Fibroblast of lung (primary cell): Measurements from ENCODE around the gene WWOX. TPM values are rescaled to one million over a fixed set of nuclear protein-coding genes. Genes with fewer than 3 reads are reported as not detected.

Source experiments
- DNase-seq, 2 donors: peaks; one replicate each; pipeline versions ENCODE4 v3.0.0 to v3.0.0-alpha.2; 2010; ENCODE audit warnings: low read depth in 2 of 2
- H2AFZ ChIP-seq: 2 replicates; pipeline ENCODE4 v1.5.1; 2012; ENCODE audit warnings: low read length, control low read depth, inconsistent platforms
- H3K27ac ChIP-seq: 2 replicates; pipeline ENCODE4 v1.5.1; 2011; ENCODE audit warnings: low read length, control low read depth; ENCODE audit not compliant: insufficient read depth
- H3K27me3 ChIP-seq: 2 replicates; pipeline ENCODE4 v1.5.1; 2011; ENCODE audit warnings: mild to moderate bottlenecking, low read length; ENCODE audit not compliant: control insufficient read depth, insufficient read depth
- H3K36me3 ChIP-seq: 2 replicates; pipeline ENCODE4 v1.5.1; 2011; ENCODE audit warnings: low read length; ENCODE audit not compliant: control insufficient read depth, insufficient read depth
- H3K4me1 ChIP-seq: 2 replicates; pipeline ENCODE4 v1.5.1; 2011; ENCODE audit warnings: low read length; ENCODE audit not compliant: control insufficient read depth, insufficient read depth; ENCODE audit errors: extremely low read depth
- H3K4me2 ChIP-seq: 2 replicates; pipeline ENCODE4 v1.5.1; 2011; ENCODE audit warnings: low read length, control low read depth; ENCODE audit not compliant: insufficient read depth; ENCODE audit errors: extremely low read depth
- H3K4me3 ChIP-seq, 4 experiments: fragments of 200-600 bp in 1 of 4; sonication (generic) in 1 of 4; replicated peaks in 1 of 4; 2 replicates each; pipeline ENCODE4 v1.5.1; 2011 to 2016; ENCODE audit warnings: low read length in 4 of 4, low read depth in 3 of 4, mild to moderate bottlenecking in 3 of 4, control low read depth in 2 of 4, inconsistent platforms in 1 of 4, mixed read lengths in 1 of 4; ENCODE audit not compliant: insufficient read depth in 1 of 4; ENCODE audit errors: control extremely low read depth in 1 of 4
- H3K79me2 ChIP-seq: 2 replicates; pipeline ENCODE4 v1.5.1; 2012; ENCODE audit warnings: mild to moderate bottlenecking, low read length, inconsistent platforms; ENCODE audit not compliant: control insufficient read depth, insufficient read depth
- H3K9ac ChIP-seq: 2 replicates; pipeline ENCODE4 v1.5.1; 2011; ENCODE audit warnings: mild to moderate bottlenecking, low read length, control low read depth; ENCODE audit not compliant: insufficient read depth
- H3K9me3 ChIP-seq: 2 replicates; pipeline ENCODE4 v1.5.1; 2012; ENCODE audit warnings: low read depth, low read length; ENCODE audit not compliant: control insufficient read depth, insufficient read depth
- H4K20me1 ChIP-seq: 2 replicates; pipeline ENCODE4 v1.5.1; 2011; ENCODE audit warnings: low read length; ENCODE audit not compliant: control insufficient read depth, insufficient read depth; ENCODE audit errors: extremely low read depth
- EZH2 ChIP-seq: IDR thresholded peaks from 2 replicates; pipeline ENCODE4 v1.5.1; 2012; ENCODE audit warnings: low read length, control low read depth, mild to moderate bottlenecking; ENCODE audit errors: missing control alignments
- polyA plus RNA-seq, 2 donors: library from polyadenylated mRNA; depleted of rRNA in 1 of 2; stranded (reverse) in 1 of 2; unstranded in 1 of 2; fragments of >200 nt; gene quantifications; 2 replicates each; pipeline ENCODE4 v1.2.1, GENCODE V29; 2011 to 2012; ENCODE audit warnings: missing spikeins in 1 of 2
- total RNA-seq: library from RNA; depleted of rRNA; stranded (reverse); fragments of >200 nt; gene quantifications from 2 replicates; pipeline ENCODE4 v1.2.1, GENCODE V29; 2014
- TF ChIP-seq, protein P1 (sequence below), 2 donors: IDR thresholded peaks in 1 of 2; conservative IDR thresholded peaks in 1 of 2; 1 replicate in 1 of 2; 2 replicates in 1 of 2; pipeline ENCODE4 v1.5.1; 2011 to 2012; ENCODE audit warnings: low read length in 2 of 2, control low read depth in 1 of 2, inconsistent platforms in 1 of 2, low read depth in 1 of 2, mild to moderate bottlenecking in 1 of 2

WWOX gene
- total and polyA plus RNA-seq, 2 donors (not counting 1 experiment from before 2014, with no cell fraction given): 5.6 to 16.3 TPM

DNA sequence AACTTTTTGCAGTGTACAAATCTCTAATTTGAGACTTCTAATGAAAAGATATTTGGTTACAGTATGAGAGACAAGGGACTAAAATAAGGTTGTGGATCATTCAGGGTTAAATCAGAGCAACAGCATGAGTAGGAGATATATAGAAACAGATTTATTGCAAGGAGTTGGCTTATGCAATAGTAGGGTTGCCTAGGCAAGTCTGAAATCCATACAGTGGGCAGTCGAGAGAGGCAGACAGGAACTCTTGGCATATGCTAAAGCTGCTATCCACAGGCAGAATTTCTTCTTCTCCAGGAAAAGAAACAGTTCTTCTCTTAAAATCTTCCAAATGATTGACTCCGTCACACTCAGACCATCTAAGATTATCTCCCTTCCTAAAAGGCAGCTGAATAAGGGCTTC lies 1000.3 kb downstream of the WWOX start:
- Histone ChIP-seq H3K9ac (no peak overlapping the region), H3K27ac (no peak overlapping the region), H3K4me1 (no peaks in the 10 kb centered on the region), H2AFZ (no peak overlapping the region), H3K9me3 (no peaks in the 10 kb centered on the region), H3K4me3 (no peak overlapping the region), H3K36me3 (no peaks in the 10 kb centered on the region), H3K27me3 (no peaks in the 10 kb centered on the region), H3K79me2 (no peaks in the 10 kb centered on the region), H4K20me1 (no peaks in the 10 kb centered on the region), H3K4me2 (no peak overlapping the region)
- no peak for DNase-seq
- TF ChIP-seq EZH2: no peak
- TF ChIP-seq, protein P1, sequence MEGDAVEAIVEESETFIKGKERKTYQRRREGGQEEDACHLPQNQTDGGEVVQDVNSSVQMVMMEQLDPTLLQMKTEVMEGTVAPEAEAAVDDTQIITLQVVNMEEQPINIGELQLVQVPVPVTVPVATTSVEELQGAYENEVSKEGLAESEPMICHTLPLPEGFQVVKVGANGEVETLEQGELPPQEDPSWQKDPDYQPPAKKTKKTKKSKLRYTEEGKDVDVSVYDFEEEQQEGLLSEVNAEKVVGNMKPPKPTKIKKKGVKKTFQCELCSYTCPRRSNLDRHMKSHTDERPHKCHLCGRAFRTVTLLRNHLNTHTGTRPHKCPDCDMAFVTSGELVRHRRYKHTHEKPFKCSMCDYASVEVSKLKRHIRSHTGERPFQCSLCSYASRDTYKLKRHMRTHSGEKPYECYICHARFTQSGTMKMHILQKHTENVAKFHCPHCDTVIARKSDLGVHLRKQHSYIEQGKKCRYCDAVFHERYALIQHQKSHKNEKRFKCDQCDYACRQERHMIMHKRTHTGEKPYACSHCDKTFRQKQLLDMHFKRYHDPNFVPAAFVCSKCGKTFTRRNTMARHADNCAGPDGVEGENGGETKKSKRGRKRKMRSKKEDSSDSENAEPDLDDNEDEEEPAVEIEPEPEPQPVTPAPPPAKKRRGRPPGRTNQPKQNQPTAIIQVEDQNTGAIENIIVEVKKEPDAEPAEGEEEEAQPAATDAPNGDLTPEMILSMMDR (conservative IDR thresholded peaks at IDR 0.05 in 1 of 2, IDR thresholded peaks at IDR 0.05 in 1 of 2; ENCODE audit: low read depth in 1 of 2, low read length in 2 of 2): no peak

DNA sequence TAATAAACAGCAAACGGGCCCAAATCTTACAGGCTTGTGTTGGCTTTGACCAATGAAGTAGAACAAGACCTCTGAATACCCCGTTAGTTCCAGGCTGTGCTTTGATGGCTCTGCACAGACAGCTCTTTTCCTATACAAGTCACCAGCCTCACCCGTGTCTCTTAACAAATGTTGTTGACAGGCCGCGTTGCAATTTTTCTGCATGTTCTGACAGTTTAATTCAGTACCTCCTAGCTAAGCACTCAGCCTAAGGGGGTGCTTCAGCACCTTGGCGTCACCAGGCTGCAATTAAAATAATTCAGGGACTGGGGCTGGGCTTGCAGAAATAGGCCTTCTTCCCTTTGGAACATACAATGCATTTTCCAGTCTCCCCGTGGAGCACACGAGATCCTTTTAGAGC lies 1001.0 kb downstream of the WWOX start:
- H3K9me3 ChIP-seq: no peaks in the 10 kb centered on the region
- DNase-seq: no peak
- no peak overlapping the region for H3K4me3 ChIP-seq
- H3K4me1 ChIP-seq: no peaks in the 10 kb centered on the region
- H4K20me1 ChIP-seq: no peaks in the 10 kb centered on the region
- H3K36me3 ChIP-seq: no peaks in the 10 kb centered on the region
- H3K9ac ChIP-seq: no peak overlapping the region
- no peak overlapping the region for H2AFZ ChIP-seq
- no peak overlapping the region for H3K4me2 ChIP-seq
- no peaks in the 10 kb centered on the region for H3K27me3 ChIP-seq
- no peak overlapping the region for H3K27ac ChIP-seq
- H3K79me2 ChIP-seq: no peaks in the 10 kb centered on the region
- TF ChIP-seq EZH2: no peak
- TF ChIP-seq, protein P1 (conservative IDR thresholded peaks at IDR 0.05 in 1 of 2, IDR thresholded peaks at IDR 0.05 in 1 of 2; ENCODE audit: low read depth in 1 of 2, low read length in 2 of 2): no peak

DNA sequence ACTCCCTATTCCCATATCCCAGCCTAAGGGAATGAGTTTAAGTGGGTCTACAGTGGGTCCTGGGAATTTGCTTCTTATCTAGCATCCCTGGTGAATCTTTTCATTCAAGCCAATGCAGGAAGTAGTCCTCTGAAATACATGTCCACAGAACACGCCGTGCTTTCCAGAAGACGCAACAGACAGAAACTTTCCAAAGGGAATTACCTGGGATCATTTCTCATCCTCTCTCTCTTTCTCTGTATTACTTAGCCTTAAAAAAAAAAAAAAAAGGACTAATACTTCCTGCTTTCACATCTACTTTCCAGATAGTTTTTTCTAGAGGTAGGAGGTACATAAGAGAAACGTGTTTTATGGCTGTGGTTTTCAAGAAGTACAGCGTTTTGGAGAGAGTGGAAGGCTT lies 1002.0 kb downstream of the WWOX start:
- Histone ChIP-seq H4K20me1 (no peaks in the 10 kb centered on the region), H3K36me3 (no peaks in the 10 kb centered on the region), H3K9ac (no peak overlapping the region), H3K79me2 (no peaks in the 10 kb centered on the region), H3K27ac (no peak overlapping the region), H3K27me3 (no peaks in the 10 kb centered on the region), H2AFZ (no peak overlapping the region), H3K4me3 (no peak overlapping the region), H3K9me3 (no peaks in the 10 kb centered on the region), H3K4me1 (no peaks in the 10 kb centered on the region), H3K4me2 (no peak overlapping the region)
- DNase-seq: no peak
- TF ChIP-seq, protein P1 (conservative IDR thresholded peaks at IDR 0.05 in 1 of 2, IDR thresholded peaks at IDR 0.05 in 1 of 2; ENCODE audit: low read depth in 1 of 2, low read length in 2 of 2): no peak
- TF ChIP-seq EZH2: no peak
